Non-pigmented ciliary epithelial cell (primary cell): ENCODE data around the gene STOX1.
"Not testable (repeated sequence)": the region's sequence is repeated elsewhere in the genome, so short reads cannot be mapped to it uniquely, and the experiment has no call there.

Experiments used
- DNase-seq: peaks from one replicate; pipeline ENCODE4 v3.0.0-alpha.2; 2010; ENCODE audit warnings: low read depth

STOX1 gene

DNA sequence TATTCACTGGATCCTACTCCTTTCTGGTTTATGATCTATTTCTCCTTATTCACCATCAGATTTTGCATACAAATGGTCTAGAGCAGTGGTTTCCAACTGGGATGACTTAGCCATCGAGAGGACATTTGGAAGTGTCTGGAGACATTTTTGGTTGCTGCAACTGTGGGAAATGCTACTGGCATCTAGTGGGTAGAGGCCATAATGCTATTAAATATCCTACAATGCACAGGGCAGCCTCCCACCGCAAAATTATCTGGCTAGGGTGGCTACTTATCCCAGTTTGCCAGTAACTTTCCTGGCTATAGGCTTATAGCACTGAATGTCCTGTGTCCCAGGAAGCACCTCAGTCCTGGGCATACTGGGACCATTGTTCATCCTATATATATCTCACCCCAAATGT is 52.3 kb downstream of the STOX1 start:
- no peak for DNase-seq

GRCh38 chr10:68880181-68880580 is 52.9 kb downstream of the STOX1 start:
- no peak for DNase-seq

- no peak for DNase-seq
Observed at GRCh38 chr10:68895041-68895440, 67.7 kb downstream of the STOX1 start.

GRCh38 chr10:68897336-68897741 is 70.0 kb downstream of the STOX1 start:
- DNase-seq, result peak; percentile 44

DNA sequence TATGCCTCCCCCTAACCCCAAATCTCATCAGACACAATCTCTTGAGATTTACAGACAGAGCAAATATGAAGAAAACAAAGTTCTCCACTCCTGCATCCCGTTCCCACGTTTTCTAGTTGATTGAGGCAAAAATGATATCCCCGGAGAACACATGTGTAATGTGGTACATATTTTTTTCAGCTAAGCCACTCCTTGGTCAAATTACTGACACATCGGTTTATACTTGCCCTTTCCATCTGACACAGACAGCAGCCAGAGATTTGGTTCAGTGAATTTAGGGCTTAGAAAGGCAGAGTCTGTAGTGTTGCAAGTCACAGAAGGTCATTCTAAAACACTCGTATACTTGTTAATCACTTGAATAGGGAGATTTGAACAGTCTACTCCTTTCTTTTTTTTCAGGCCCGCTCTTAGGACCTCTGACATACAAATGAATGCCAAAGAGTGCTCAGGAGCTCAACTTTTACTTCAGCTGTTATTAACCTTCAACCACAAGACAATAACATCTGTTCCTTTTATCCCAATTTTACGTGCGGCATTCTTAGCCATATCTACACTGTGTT is 71.9 kb downstream of the STOX1 start:
- no peak for DNase-seq

- DNase-seq, result peak; percentile 56
Observed at GRCh38 chr10:68900427-68901104, 73.2 kb downstream of the STOX1 start.

GRCh38 chr10:68901105-68901927 is 74.0 kb downstream of the STOX1 start, which contains the start of gene DDX50:
DDX50 (plus strand) TSS chr10:68901315; CDS start chr10:68901385, 70 bp downstream.
- DNase-seq, result peak; percentile 98

DNA sequence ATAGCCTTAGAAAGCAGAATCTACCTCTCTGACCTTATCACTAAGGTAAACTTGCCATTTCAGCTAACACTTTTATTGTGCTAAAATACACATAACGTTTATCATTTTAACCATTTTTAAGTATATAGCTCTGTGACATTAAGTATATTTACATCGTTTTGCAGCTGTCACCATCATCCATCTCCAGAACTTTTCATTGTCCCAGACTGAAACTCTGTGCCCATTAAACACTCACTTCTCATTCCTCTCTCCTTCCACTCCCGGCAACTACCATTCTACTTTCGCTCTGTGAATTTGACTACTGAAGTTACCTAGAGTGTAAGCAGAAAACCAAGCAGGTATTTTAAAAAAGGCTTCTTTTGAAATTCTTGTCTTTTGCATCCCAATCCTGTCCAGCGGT is 75.1 kb downstream of the STOX1 start:
- no peak for DNase-seq

DNA sequence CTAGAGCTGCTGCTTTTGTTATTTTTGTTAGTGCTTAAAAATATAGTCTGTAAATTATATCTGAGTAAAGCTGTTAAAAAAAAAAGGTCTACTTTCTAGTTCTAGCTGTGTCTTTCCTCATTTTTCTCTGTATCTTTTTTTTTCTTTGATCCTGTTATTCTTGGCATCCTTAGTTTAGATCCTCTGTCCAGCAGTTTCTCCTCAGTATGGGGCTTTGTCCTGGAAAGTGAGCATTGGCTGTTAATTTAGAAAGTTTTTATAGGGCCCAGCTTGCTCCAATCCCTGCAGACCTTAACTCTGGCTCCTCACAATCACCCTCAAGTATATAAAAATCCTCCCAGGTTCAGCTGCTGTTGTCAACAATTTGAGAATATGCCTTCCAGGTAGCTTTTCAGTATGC is 97.3 kb downstream of the STOX1 start:
- no peak for DNase-seq

DNA sequence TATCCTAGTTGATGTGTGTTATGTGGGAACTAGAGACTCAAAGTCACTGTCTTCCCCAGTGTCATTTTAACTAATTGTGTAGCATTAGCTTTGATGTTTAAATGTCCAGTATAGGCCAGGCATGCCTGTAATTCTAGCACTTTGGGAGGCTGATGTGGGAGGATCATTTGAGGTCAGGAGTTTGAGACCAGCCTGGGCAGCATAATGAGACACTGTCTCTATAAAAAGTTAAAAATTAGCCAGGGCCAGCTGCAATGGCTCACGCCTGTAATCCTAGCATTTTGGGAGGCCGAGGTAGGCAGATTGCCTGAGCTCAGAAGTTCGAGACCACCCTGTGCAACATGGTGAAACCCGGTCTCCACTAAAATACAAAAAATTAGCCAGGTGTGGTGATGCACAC is 98.2 kb downstream of the STOX1 start:
- no peak for DNase-seq

GRCh38 chr10:68929157-68929556 is 101.8 kb downstream of the STOX1 start:
- not testable (repeated sequence) for DNase-seq

GRCh38 chr10:68929888-68930287 is 102.6 kb downstream of the STOX1 start:
- DNase-seq, result not testable (repeated sequence)

DNA sequence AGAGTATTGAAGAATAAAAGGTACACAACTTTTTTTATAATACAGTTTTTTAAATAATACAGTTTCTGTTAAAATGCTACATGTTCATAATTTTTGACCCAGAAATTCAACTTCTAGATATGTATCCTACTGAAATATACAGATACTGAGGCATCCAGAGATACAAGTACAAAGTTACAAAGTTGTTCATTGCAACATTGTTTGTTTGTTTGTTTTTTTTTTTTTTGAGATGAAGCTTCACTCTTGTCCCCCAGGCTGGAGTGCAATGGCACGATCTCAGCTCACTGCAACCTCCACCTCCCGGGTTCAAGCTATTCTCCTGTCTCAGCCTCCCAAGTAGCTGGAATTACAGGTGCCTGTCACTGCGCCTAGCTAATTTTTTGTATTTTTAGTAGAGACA is 105.5 kb downstream of the STOX1 start:
- not testable (repeated sequence) for DNase-seq

GRCh38 chr10:68934994-68935393 is 107.7 kb downstream of the STOX1 start:
- DNase-seq, result no peak

- no peak for DNase-seq
Observed at GRCh38 chr10:68938117-68938516, 110.8 kb downstream of the STOX1 start.

DNA sequence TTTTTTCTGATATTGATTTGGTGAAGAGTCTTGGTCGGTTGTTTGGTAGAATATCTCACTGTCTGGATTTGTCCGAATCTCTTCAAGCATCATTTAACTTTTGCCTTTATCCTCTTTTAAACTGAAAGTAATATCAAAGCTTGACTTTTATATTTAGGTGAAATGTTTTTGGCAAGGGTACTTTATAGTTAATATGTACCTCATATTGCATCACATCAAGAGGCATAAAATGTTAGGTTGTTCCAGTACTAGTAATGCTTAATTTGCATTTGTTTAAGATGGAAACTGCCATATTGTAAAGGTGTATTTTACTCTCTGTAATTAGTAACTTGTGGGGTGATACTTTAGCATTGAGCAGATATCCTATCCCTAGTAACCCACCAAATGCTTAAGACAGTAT is 111.6 kb downstream of the STOX1 start:
- no peak for DNase-seq

- DNase-seq, result not testable (repeated sequence)
Observed at GRCh38 chr10:68940917-68941316, 113.6 kb downstream of the STOX1 start.
